Neural cell (in vitro differentiated cells): ENCODE data around the gene ATP2C2. TPM values are rescaled to one million over a fixed set of nuclear protein-coding genes. Genes with fewer than 3 reads are reported as not detected.

Experiments used
- H2AFZ ChIP-seq: fragments of 200-600, 300-800 bp; sonication (generic), shearing (Covaris generic); 2 replicates; pipeline ENCODE4 v1.6.0; 2014; ENCODE audit warnings: low read depth, mild to moderate bottlenecking, antibody characterized with exemption, low read length, moderate library complexity
- H3F3A ChIP-seq: fragments of 200-600 bp; shearing (Covaris generic); 2 replicates; pipeline ENCODE4 v1.6.1; 2016; ENCODE audit warnings: mild to moderate bottlenecking, moderate library complexity, mixed read lengths, antibody characterized with exemption, low read length; ENCODE audit not compliant: insufficient read depth, poor library complexity, severe bottlenecking
- H3K27ac ChIP-seq: fragments of 200-600, 300-800 bp; sonication (generic), shearing (Covaris generic); 2 replicates; pipeline ENCODE4 v1.5.1; 2014; ENCODE audit warnings: mild to moderate bottlenecking, low read length, moderate library complexity
- H3K27me3 ChIP-seq: fragments of 300-800, 200-600 bp; sonication (generic), shearing (Covaris generic); 2 replicates; pipeline ENCODE4 v1.6.0; 2014; ENCODE audit warnings: mild to moderate bottlenecking, low read depth, low read length, moderate library complexity; ENCODE audit not compliant: insufficient read depth
- H3K36me3 ChIP-seq: fragments of 300-800, 200-600 bp; sonication (generic), shearing (Covaris generic); 2 replicates; pipeline ENCODE4 v1.5.1; 2014; ENCODE audit warnings: mild to moderate bottlenecking, antibody characterized with exemption, low read length, moderate library complexity; ENCODE audit not compliant: insufficient read depth
- H3K4me2 ChIP-seq: fragments of 300-800, 200-600 bp; sonication (generic), shearing (Covaris generic); 2 replicates; pipeline ENCODE4 v1.6.0; 2014; ENCODE audit warnings: mild to moderate bottlenecking, low read length
- H3K4me3 ChIP-seq: fragments of 300-800, 200-600 bp; sonication (generic), shearing (Covaris generic); 2 replicates; pipeline ENCODE4 v1.5.1; 2014; ENCODE audit warnings: mild to moderate bottlenecking, low read length, moderate library complexity
- H3K79me2 ChIP-seq: fragments of 200-600 bp; shearing (Covaris generic); replicated peaks from 2 replicates; pipeline ENCODE4 v1.6.0; 2014; ENCODE audit warnings: mild to moderate bottlenecking, low read length, moderate library complexity; ENCODE audit not compliant: insufficient read depth
- H3K9ac ChIP-seq: fragments of 300-800, 200-600 bp; sonication (generic), shearing (Covaris generic); 2 replicates; pipeline ENCODE4 v1.6.1; 2016; ENCODE audit warnings: mild to moderate bottlenecking, low read length, mixed read lengths
- H3K9me2 ChIP-seq: fragments of 200-600 bp; shearing (Covaris generic); 2 replicates; pipeline ENCODE4 v1.6.1; 2016; ENCODE audit warnings: mild to moderate bottlenecking, low read length, mixed read lengths; ENCODE audit not compliant: insufficient read depth
- H3K9me3 ChIP-seq: fragments of 200-600, 300-800 bp; sonication (generic), shearing (Covaris generic); 2 replicates; pipeline ENCODE4 v1.6.1; 2016; ENCODE audit warnings: mild to moderate bottlenecking, mixed run types, low read length, moderate library complexity, mixed read lengths
- H4K20me1 ChIP-seq: fragments of 200-600 bp; shearing (Covaris generic); 2 replicates; pipeline ENCODE4 v1.6.1; 2016; ENCODE audit warnings: mild to moderate bottlenecking, mixed run types; ENCODE audit not compliant: insufficient read depth
- EP300 ChIP-seq: fragments of 450-650 bp; conservative IDR thresholded peaks from 2 replicates; pipeline ENCODE4 v1.6.1; 2014; ENCODE audit warnings: antibody characterized with exemption, mild to moderate bottlenecking, moderate library complexity; ENCODE audit not compliant: poor library complexity, severe bottlenecking
- EZH2 ChIP-seq: fragments of 200-600, 300-800 bp; shearing (Covaris generic), sonication (generic); IDR thresholded peaks from 2 replicates; pipeline ENCODE4 v1.6.1; 2014; ENCODE audit warnings: antibody characterized with exemption, low read length, borderline replicate concordance, mild to moderate bottlenecking; ENCODE audit not compliant: insufficient read depth, poor library complexity, severe bottlenecking
- MXI1 ChIP-seq: fragments of 450-650 bp; conservative IDR thresholded peaks from 2 replicates; pipeline ENCODE4 v1.6.1; 2014; ENCODE audit warnings: antibody characterized with exemption, mild to moderate bottlenecking; ENCODE audit not compliant: poor library complexity, severe bottlenecking
- POLR2AphosphoS5 ChIP-seq: IDR thresholded peaks from 2 replicates; pipeline ENCODE4 v1.6.1; 2012
- RAD21 ChIP-seq: fragments of 450-650 bp; conservative IDR thresholded peaks from 2 replicates; pipeline ENCODE4 v1.6.1; 2014; ENCODE audit warnings: antibody characterized with exemption, mild to moderate bottlenecking, moderate library complexity
- SMC3 ChIP-seq: fragments of 450-650 bp; conservative IDR thresholded peaks from 2 replicates; pipeline ENCODE4 v1.6.1; 2014; ENCODE audit warnings: antibody characterized with exemption, mild to moderate bottlenecking, moderate library complexity; ENCODE audit not compliant: poor library complexity
- TAF1 ChIP-seq: IDR thresholded peaks from 2 replicates; pipeline ENCODE4 v1.6.1; 2012; ENCODE audit warnings: low read depth
- polyA plus RNA-seq: library from polyadenylated mRNA; depleted of rRNA; stranded (reverse); fragments of >200 nt; gene quantifications from 2 replicates; pipeline ENCODE4 v1.2.3, GENCODE V29; 2014
- TF ChIP-seq, protein P1 (sequence below): fragments of 450-650 bp; IDR thresholded peaks from 2 replicates; pipeline ENCODE4 v1.5.1; 2014; ENCODE audit warnings: antibody characterized with exemption, mild to moderate bottlenecking, moderate library complexity; ENCODE audit not compliant: poor library complexity, severe bottlenecking
- TF ChIP-seq, protein P2 (sequence below): IDR thresholded peaks from 2 replicates; pipeline ENCODE4 v1.6.1; 2012; ENCODE audit warnings: borderline replicate concordance

The ATP2C2 gene
- polyA plus RNA-seq, 1 donor from 2014 or later, result not detected

DNA sequence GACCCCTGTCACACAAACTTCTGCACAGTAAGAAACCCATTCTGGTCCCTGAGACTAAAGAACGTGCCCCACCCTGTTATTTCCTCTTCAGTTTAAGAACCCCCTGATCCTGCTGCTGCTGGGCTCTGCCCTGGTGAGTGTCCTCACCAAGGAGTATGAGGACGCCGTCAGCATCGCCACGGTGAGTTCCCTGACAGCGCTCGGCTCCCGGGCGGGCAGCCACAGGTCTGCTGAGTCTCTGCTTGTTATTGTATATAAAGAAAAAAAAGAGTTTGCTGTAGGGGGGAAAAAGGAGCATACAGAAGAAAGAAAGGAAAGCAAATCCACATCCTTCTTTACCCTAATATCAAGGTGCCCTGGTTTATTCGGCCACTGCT, 40.0 kb downstream of the ATP2C2 start:
- Histone ChIP-seq H4K20me1 (no peaks in the 10 kb centered on the region), H3F3A (no peaks in the 10 kb centered on the region), H3K9me3 (no peaks in the 10 kb centered on the region), H3K9me2 (no peaks in the 10 kb centered on the region), H3K79me2 (no peaks in the 10 kb centered on the region), H3K9ac (no peak overlapping the region), H3K4me3 (no peak overlapping the region), H3K36me3 (no peaks in the 10 kb centered on the region), H2AFZ (no peak overlapping the region), H3K27me3 (no peaks in the 10 kb centered on the region), H3K4me2 (no peak overlapping the region), H3K27ac (no peak overlapping the region)
- TF ChIP-seq EZH2 (no peak), EP300 (no peak), RAD21 (no peak), SMC3 (no peak), TAF1 (no peak), MXI1 (no peak), POLR2AphosphoS5 (no peak)
- TF ChIP-seq, protein P1, sequence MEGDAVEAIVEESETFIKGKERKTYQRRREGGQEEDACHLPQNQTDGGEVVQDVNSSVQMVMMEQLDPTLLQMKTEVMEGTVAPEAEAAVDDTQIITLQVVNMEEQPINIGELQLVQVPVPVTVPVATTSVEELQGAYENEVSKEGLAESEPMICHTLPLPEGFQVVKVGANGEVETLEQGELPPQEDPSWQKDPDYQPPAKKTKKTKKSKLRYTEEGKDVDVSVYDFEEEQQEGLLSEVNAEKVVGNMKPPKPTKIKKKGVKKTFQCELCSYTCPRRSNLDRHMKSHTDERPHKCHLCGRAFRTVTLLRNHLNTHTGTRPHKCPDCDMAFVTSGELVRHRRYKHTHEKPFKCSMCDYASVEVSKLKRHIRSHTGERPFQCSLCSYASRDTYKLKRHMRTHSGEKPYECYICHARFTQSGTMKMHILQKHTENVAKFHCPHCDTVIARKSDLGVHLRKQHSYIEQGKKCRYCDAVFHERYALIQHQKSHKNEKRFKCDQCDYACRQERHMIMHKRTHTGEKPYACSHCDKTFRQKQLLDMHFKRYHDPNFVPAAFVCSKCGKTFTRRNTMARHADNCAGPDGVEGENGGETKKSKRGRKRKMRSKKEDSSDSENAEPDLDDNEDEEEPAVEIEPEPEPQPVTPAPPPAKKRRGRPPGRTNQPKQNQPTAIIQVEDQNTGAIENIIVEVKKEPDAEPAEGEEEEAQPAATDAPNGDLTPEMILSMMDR, result no peak
- TF ChIP-seq, protein P2, sequence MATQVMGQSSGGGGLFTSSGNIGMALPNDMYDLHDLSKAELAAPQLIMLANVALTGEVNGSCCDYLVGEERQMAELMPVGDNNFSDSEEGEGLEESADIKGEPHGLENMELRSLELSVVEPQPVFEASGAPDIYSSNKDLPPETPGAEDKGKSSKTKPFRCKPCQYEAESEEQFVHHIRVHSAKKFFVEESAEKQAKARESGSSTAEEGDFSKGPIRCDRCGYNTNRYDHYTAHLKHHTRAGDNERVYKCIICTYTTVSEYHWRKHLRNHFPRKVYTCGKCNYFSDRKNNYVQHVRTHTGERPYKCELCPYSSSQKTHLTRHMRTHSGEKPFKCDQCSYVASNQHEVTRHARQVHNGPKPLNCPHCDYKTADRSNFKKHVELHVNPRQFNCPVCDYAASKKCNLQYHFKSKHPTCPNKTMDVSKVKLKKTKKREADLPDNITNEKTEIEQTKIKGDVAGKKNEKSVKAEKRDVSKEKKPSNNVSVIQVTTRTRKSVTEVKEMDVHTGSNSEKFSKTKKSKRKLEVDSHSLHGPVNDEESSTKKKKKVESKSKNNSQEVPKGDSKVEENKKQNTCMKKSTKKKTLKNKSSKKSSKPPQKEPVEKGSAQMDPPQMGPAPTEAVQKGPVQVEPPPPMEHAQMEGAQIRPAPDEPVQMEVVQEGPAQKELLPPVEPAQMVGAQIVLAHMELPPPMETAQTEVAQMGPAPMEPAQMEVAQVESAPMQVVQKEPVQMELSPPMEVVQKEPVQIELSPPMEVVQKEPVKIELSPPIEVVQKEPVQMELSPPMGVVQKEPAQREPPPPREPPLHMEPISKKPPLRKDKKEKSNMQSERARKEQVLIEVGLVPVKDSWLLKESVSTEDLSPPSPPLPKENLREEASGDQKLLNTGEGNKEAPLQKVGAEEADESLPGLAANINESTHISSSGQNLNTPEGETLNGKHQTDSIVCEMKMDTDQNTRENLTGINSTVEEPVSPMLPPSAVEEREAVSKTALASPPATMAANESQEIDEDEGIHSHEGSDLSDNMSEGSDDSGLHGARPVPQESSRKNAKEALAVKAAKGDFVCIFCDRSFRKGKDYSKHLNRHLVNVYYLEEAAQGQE, result no peak

DNA sequence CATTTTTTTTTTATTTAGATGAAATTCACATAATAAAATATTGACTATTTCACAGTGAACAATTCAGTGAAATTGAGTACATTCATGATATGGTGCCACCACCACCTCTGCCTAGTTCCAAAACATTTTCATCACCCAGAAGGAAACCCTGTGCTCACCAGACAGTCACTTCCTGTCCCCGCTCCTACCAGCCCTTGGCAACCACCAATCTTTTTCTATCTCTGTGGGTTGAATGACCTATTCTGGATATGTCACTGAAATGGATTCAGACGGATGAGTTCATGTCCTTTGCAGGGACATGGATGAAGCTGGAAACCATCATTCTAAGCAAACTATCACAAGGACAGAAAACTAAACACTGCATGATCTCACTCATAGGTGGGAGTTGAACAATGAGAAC, 40.5 kb downstream of the ATP2C2 start:
- no peak overlapping the region for H3K4me3 ChIP-seq
- TF ChIP-seq EZH2 (no peak), MXI1 (no peak), TAF1 (no peak), RAD21 (no peak), POLR2AphosphoS5 (no peak), SMC3 (no peak), EP300 (no peak)
- TF ChIP-seq, protein P1, result no peak
- TF ChIP-seq, protein P2, result no peak

More for the DNA sequence above, 40.5 kb downstream of the ATP2C2 start:
- Histone ChIP-seq H3K9ac (no peak overlapping the region), H3K9me2 (no peaks in the 10 kb centered on the region), H3K27ac (no peak overlapping the region), H3F3A (no peaks in the 10 kb centered on the region), H3K4me2 (no peak overlapping the region), H2AFZ (no peak overlapping the region), H3K9me3 (no peaks in the 10 kb centered on the region), H4K20me1 (no peaks in the 10 kb centered on the region), H3K79me2 (no peaks in the 10 kb centered on the region), H3K27me3 (no peaks in the 10 kb centered on the region), H3K36me3 (no peaks in the 10 kb centered on the region)
